HEK293 (cell line): Measurements from ENCODE around the gene PPP1R1C.

Source experiments
- HOXA7 ChIP-seq: sonication (generic); formaldehyde crosslinking; IDR thresholded peaks from 2 replicates; pipeline ENCODE4 v1.8.1; 2022; ENCODE audit warnings: missing genetic modification reagents, borderline replicate concordance
- KLF9 ChIP-seq: fragments of 450-650 bp; formaldehyde crosslinking; IDR thresholded peaks from 2 replicates; pipeline ENCODE4 v1.5.1; 2016; ENCODE audit warnings: missing biosample characterization, missing genetic modification characterization, low read depth
- OSR2 ChIP-seq: fragments of 450-650 bp; formaldehyde crosslinking; IDR thresholded peaks from 2 replicates; pipeline ENCODE4 v1.5.1; 2016; ENCODE audit warnings: missing biosample characterization, missing genetic modification characterization
- PRDM1 ChIP-seq: fragments of 450-650 bp; formaldehyde crosslinking; IDR thresholded peaks from 2 replicates; pipeline ENCODE4; 2016; ENCODE audit warnings: missing biosample characterization, missing genetic modification characterization
- REST ChIP-seq: fragments of 450-650 bp; formaldehyde crosslinking; IDR thresholded peaks from 2 replicates; pipeline ENCODE4 v1.5.1; 2016; ENCODE audit warnings: missing biosample characterization, missing genetic modification characterization
- TCF7L2 ChIP-seq: IDR thresholded peaks from 2 replicates; pipeline ENCODE4 v1.6.1; 2011; ENCODE audit warnings: low read depth, mild to moderate bottlenecking, inconsistent platforms, low read length, moderate library complexity, borderline replicate concordance
- ZBTB20 ChIP-seq: fragments of 450-650 bp; formaldehyde crosslinking; IDR thresholded peaks from 2 replicates; pipeline ENCODE4 v1.5.1; 2016; ENCODE audit warnings: missing biosample characterization, missing genetic modification characterization
- ZFP3 ChIP-seq: fragments of 450-650 bp; formaldehyde crosslinking; IDR thresholded peaks from 2 replicates; pipeline ENCODE4 v1.5.1; 2016; ENCODE audit warnings: low read depth, missing biosample characterization, missing genetic modification characterization
- ZNF121 ChIP-seq: fragments of 450-650 bp; formaldehyde crosslinking; IDR thresholded peaks from 2 replicates; pipeline ENCODE4 v1.5.1; 2016; ENCODE audit warnings: missing biosample characterization, missing genetic modification characterization
- ZNF354C ChIP-seq: fragments of 450-650 bp; formaldehyde crosslinking; IDR thresholded peaks from 2 replicates; pipeline ENCODE4 v1.5.1; 2016; ENCODE audit warnings: missing biosample characterization, missing genetic modification characterization, low read depth, borderline replicate concordance
- ZXDB ChIP-seq: fragments of 450-650 bp; formaldehyde crosslinking; IDR thresholded peaks from 2 replicates; pipeline ENCODE4 v1.5.1; 2016; ENCODE audit warnings: missing biosample characterization, missing genetic modification characterization
- TF ChIP-seq, protein P1 (sequence below): fragments of 450-650 bp; formaldehyde crosslinking; IDR thresholded peaks from 2 replicates; pipeline ENCODE4 v1.5.1; 2016; ENCODE audit warnings: missing biosample characterization, missing genetic modification characterization
- TF ChIP-seq, protein P2 (sequence below): fragments of 450-650 bp; formaldehyde crosslinking; conservative IDR thresholded peaks from 2 replicates; pipeline ENCODE4 v1.5.1; 2016; ENCODE audit warnings: low read depth, missing biosample characterization, missing genetic modification characterization

DNA sequence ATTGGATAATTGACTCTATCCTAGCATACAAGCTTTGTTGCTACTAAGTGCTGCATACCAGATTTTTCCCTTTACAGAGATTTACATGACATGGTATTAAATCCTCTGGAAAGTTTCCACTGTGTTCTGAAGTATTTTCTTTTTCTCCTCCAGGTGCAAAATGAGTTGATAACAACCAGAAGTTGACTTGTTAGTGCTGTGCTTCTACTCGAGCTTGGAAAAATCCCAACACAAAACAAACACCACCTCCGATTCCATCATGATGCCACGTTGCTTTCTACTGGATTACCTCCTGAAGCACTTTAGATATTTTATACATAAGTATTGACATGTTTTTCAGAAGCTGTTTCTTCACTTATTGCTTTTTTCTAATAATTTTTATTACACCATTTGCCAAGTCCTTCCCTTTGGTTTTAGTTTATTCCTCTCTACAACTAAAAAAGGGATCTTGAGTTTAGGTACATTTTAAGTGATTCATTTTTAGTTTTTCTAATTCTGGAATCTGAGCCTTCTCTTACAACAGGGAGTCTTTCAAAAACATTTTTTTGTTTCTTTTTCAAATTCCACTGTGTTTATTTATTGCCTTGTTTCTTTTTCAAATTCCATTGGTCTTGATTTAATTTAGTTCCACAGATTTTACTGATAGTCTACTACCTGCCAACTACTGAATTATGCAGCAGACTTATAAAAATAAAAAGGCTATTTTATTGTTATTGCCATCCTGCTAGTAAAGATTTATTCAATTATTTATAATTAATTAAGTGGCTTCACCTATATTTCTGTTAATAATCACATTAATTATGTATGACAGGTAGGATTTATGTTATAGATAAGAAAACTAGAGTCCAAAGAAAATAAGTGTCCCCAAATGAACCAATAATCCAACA is 143.4 kb downstream of the PPP1R1C start:
- TF ChIP-seq OSR2 (tag by site-specific recombination) (no peak), ZFP3 (no peak), PRDM1 (tag by site-specific recombination) (no peak), ZNF354C (tag by site-specific recombination) (no peak), ZNF121 (no peak), TCF7L2 (no peak), KLF9 (tag by site-specific recombination) (no peak), REST (tag by site-specific recombination) (no peak), ZBTB20 (tag by site-specific recombination) (no peak), ZXDB (no peak), HOXA7 (CRISPR knock-in tag) (no peak)
- TF ChIP-seq, protein P1, sequence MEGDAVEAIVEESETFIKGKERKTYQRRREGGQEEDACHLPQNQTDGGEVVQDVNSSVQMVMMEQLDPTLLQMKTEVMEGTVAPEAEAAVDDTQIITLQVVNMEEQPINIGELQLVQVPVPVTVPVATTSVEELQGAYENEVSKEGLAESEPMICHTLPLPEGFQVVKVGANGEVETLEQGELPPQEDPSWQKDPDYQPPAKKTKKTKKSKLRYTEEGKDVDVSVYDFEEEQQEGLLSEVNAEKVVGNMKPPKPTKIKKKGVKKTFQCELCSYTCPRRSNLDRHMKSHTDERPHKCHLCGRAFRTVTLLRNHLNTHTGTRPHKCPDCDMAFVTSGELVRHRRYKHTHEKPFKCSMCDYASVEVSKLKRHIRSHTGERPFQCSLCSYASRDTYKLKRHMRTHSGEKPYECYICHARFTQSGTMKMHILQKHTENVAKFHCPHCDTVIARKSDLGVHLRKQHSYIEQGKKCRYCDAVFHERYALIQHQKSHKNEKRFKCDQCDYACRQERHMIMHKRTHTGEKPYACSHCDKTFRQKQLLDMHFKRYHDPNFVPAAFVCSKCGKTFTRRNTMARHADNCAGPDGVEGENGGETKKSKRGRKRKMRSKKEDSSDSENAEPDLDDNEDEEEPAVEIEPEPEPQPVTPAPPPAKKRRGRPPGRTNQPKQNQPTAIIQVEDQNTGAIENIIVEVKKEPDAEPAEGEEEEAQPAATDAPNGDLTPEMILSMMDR: no peak
- TF ChIP-seq, protein P2, sequence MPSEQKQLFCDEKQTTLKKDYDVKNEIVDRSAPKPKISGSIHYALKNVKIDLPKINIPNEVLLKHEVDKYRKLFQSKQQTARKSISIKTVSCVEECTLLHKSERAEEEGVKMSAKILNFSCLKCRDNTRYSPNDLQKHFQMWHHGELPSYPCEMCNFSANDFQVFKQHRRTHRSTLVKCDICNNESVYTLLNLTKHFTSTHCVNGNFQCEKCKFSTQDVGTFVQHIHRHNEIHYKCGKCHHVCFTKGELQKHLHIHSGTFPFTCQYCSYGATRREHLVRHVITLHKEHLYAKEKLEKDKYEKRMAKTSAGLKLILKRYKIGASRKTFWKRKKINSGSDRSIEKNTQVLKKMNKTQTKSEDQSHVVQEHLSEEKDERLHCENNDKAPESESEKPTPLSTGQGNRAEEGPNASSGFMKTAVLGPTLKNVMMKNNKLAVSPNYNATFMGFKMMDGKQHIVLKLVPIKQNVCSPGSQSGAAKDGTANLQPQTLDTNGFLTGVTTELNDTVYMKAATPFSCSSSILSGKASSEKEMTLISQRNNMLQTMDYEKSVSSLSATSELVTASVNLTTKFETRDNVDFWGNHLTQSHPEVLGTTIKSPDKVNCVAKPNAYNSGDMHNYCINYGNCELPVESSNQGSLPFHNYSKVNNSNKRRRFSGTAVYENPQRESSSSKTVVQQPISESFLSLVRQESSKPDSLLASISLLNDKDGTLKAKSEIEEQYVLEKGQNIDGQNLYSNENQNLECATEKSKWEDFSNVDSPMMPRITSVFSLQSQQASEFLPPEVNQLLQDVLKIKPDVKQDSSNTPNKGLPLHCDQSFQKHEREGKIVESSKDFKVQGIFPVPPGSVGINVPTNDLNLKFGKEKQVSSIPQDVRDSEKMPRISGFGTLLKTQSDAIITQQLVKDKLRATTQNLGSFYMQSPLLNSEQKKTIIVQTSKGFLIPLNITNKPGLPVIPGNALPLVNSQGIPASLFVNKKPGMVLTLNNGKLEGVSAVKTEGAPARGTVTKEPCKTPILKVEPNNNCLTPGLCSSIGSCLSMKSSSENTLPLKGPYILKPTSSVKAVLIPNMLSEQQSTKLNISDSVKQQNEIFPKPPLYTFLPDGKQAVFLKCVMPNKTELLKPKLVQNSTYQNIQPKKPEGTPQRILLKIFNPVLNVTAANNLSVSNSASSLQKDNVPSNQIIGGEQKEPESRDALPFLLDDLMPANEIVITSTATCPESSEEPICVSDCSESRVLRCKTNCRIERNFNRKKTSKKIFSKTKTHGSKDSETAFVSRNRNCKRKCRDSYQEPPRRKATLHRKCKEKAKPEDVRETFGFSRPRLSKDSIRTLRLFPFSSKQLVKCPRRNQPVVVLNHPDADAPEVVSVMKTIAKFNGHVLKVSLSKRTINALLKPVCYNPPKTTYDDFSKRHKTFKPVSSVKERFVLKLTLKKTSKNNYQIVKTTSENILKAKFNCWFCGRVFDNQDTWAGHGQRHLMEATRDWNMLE (tag by site-specific recombination): no peak
